K562 (cell line): Measurements from ENCODE around the gene SLC16A4. TPM values are rescaled to one million over a fixed set of nuclear protein-coding genes. Genes with fewer than 3 reads are reported as not detected.

ENCODE experiments used
- ATAC-seq: fragments of 200-7000 bp; cut with Tn5 transposase; 3 replicates; pipeline ENCODE4 v1.9.1; 2020; ENCODE audit warnings: moderate library complexity
- BruUV-seq: library from RNA; stranded (reverse); fragments of 400-500 nt; replicated peaks from 2 replicates; lab custom pipeline; 2021; lab: Mats Ljungman, UMichigan
- CTCF ChIA-PET: fragments of 300-600 bp; formaldehyde crosslinking; extraction: SDS; loops from one replicate; lab custom pipeline; 2021; ENCODE audit warnings: low intra/inter-chr PET ratio; lab: Yijun Ruan, JAX
- POLR2A ChIA-PET: fragments of 300-600, 350-650 bp; sonication (Branson Sonifier 250); formaldehyde crosslinking; extraction: SDS; loops from one replicate; lab custom pipeline; 2021; ENCODE audit warnings: antibody characterized with exemption, inconsistent platforms; lab: Yijun Ruan, JAX
- DNase-seq, 4 experiments: peaks; one replicate each; pipeline versions ENCODE4 v3.0.0 to v3.0.0-alpha.2; 2011 to 2018; ENCODE audit warnings: low spot score in 3 of 4, mixed read lengths in 3 of 4; ENCODE audit errors: extremely low read depth in 1 of 4
- FAIRE-seq: peaks from 2 replicates; lab custom pipeline; 2011; peaks lifted over from hg19 to GRCh38; lab: Jason Lieb, UNC
- H2AFZ ChIP-seq: 2 replicates; pipeline ENCODE4 v1.6.0; 2011; ENCODE audit warnings: low read depth, low read length, control low read depth, inconsistent platforms
- H3K27ac ChIP-seq: fragments of 200-600 bp; 3 replicates; pipeline ENCODE4 v1.8.0; 2011; ENCODE audit warnings: low read depth, mild to moderate bottlenecking, control low read depth, inconsistent platforms, low read length, moderate library complexity, mixed read lengths; ENCODE audit errors: extremely low read depth
- H3K27me3 ChIP-seq, 2 experiments: fragments of 300-600 bp in 1 of 2; 2 replicates in 1 of 2; 3 replicates in 1 of 2; pipeline versions ENCODE4 v1.6.0 to v1.8.0; 2011; ENCODE audit warnings: inconsistent platforms in 2 of 2, low read length in 2 of 2, mild to moderate bottlenecking in 1 of 2, mixed read lengths in 1 of 2, moderate library complexity in 1 of 2; ENCODE audit not compliant: control insufficient read depth in 2 of 2, insufficient read depth in 2 of 2
- H3K36me3 ChIP-seq: fragments of 300-600 bp; 3 replicates; pipeline ENCODE4 v1.8.0; 2011; ENCODE audit warnings: mild to moderate bottlenecking, low read length, inconsistent platforms; ENCODE audit not compliant: control insufficient read depth, insufficient read depth
- H3K4me1 ChIP-seq, 2 experiments: fragments of 200-600 bp in 1 of 2; replicated peaks in 1 of 2; 2 replicates in 1 of 2; 3 replicates in 1 of 2; pipeline versions ENCODE4 v1.5.1 to v1.8.0; 2011; ENCODE audit warnings: inconsistent platforms in 2 of 2, low read length in 2 of 2, mild to moderate bottlenecking in 1 of 2, mixed read lengths in 1 of 2, moderate library complexity in 1 of 2; ENCODE audit not compliant: control insufficient read depth in 2 of 2, insufficient read depth in 2 of 2
- H3K4me2 ChIP-seq: 2 replicates; pipeline ENCODE4 v1.6.1; 2011; ENCODE audit warnings: low read length, control low read depth, inconsistent platforms, mixed read lengths; ENCODE audit not compliant: insufficient read depth
- H3K4me3 ChIP-seq: fragments of 200-600 bp; sonication (generic), shearing (Covaris generic); 2 replicates; pipeline ENCODE4 v1.5.1; 2016; ENCODE audit warnings: control low read depth, inconsistent platforms
- H3K79me2 ChIP-seq: fragments of 200-600 bp; 3 replicates; pipeline ENCODE4 v1.8.0; 2011; ENCODE audit warnings: low read length, inconsistent platforms; ENCODE audit not compliant: control insufficient read depth, insufficient read depth
- H3K9ac ChIP-seq, 2 experiments: 2 replicates each; pipeline versions ENCODE4 v1.6.0 to v1.6.1; 2011; ENCODE audit warnings: low read depth in 2 of 2, low read length in 2 of 2, control low read depth in 1 of 2, inconsistent platforms in 1 of 2, mild to moderate bottlenecking in 1 of 2, mixed read lengths in 1 of 2; ENCODE audit not compliant: insufficient read depth in 1 of 2
- H3K9me1 ChIP-seq: one replicate; pipeline ENCODE4 v1.6.0; 2011; ENCODE audit warnings: inconsistent platforms, mild to moderate bottlenecking, low read length, moderate library complexity; ENCODE audit not compliant: control insufficient read depth, insufficient read depth
- H3K9me3 ChIP-seq: replicated peaks from 2 replicates; pipeline ENCODE4 v1.5.1; 2011; ENCODE audit warnings: low read depth, low read length, inconsistent platforms; ENCODE audit not compliant: control insufficient read depth, insufficient read depth
- H4K20me1 ChIP-seq: replicated peaks from 2 replicates; pipeline ENCODE4 v1.6.1; 2011; ENCODE audit warnings: low read length, inconsistent platforms, mixed read lengths; ENCODE audit not compliant: control insufficient read depth, insufficient read depth
- CTBP1 ChIP-seq: fragments of 450-650 bp; IDR thresholded peaks from 2 replicates; pipeline ENCODE4 v1.6.1; 2016; ENCODE audit warnings: borderline replicate concordance
- EP300 ChIP-seq: IDR thresholded peaks from 2 replicates; pipeline ENCODE4 v1.6.1; 2012; ENCODE audit warnings: low read length, improper control_type of control experiment
- FOXJ3 ChIP-seq: sonication (generic); formaldehyde crosslinking; IDR thresholded peaks from 2 replicates; pipeline ENCODE4 v1.4.0; 2020; ENCODE audit warnings: mild to moderate bottlenecking, missing genetic modification reagents
- HDAC1 ChIP-seq, 2 experiments: fragments of 450-650 bp; IDR thresholded peaks; 2 replicates each; pipeline ENCODE4 v1.6.1; 2016 to 2017; ENCODE audit warnings: inconsistent platforms in 1 of 2, mild to moderate bottlenecking in 1 of 2, moderate library complexity in 1 of 2
- JUN ChIP-seq, 2 experiments: sonication (generic) in 1 of 2; formaldehyde crosslinking in 1 of 2; IDR thresholded peaks; 2 replicates each; pipeline versions ENCODE4 v1.6.1 to v1.8.0; 2012 to 2022; ENCODE audit warnings: borderline replicate concordance in 2 of 2, mild to moderate bottlenecking in 2 of 2, improper control_type of control experiment in 1 of 2, low read depth in 1 of 2, low read length in 1 of 2, missing genetic modification reagents in 1 of 2
- MTA3 ChIP-seq: fragments of 450-650 bp; formaldehyde crosslinking; IDR thresholded peaks from 2 replicates; pipeline ENCODE4 v1.6.1; 2017; ENCODE audit warnings: mild to moderate bottlenecking, borderline replicate concordance
- MYC ChIP-seq, 2 experiments: fragments of 250-450 bp in 1 of 2; sonication (Bioruptor Pico) in 1 of 2; IDR thresholded peaks; 2 replicates each; pipeline versions ENCODE4 v1.5.1 to v1.6.1; 2012 to 2021; ENCODE audit warnings: low read depth in 2 of 2, borderline replicate concordance in 1 of 2, improper control_type of control experiment in 1 of 2, low read length in 1 of 2, mild to moderate bottlenecking in 1 of 2, moderate library complexity in 1 of 2
- POLR2A ChIP-seq: fragments of 450-650 bp; conservative IDR thresholded peaks from 2 replicates; pipeline ENCODE4 v1.6.1; 2016
- POLR2B ChIP-seq: fragments of 450-650 bp; IDR thresholded peaks from 2 replicates; pipeline ENCODE4 v1.6.1; 2018; ENCODE audit warnings: low read depth; ENCODE audit not compliant: partially characterized antibody
- RBFOX2 ChIP-seq: fragments of 200-400 bp; formaldehyde crosslinking; IDR thresholded peaks from 2 replicates; pipeline ENCODE4 v1.6.1; 2017; ENCODE audit warnings: low read depth, mild to moderate bottlenecking, low read length, moderate library complexity
- RFX1 ChIP-seq: fragments of 450-650 bp; IDR thresholded peaks from 2 replicates; pipeline ENCODE4 v1.6.1; 2016; ENCODE audit warnings: mild to moderate bottlenecking, moderate library complexity
- SUPT5H ChIP-seq: fragments of 450-650 bp; IDR thresholded peaks from 2 replicates; pipeline ENCODE4 v1.6.1; 2016
- WGBS: fragments of 100-300 bp; shearing (Covaris generic); methylation state at CpG from one replicate; pipeline ENCODE4 v1.1.6; 2016; ENCODE audit warnings: low coverage, mixed read lengths; ENCODE audit not compliant: insufficient coverage; ENCODE audit errors: missing lambda C conversion rate; 5-methylcytosine and 5-hydroxymethylcytosine counted together
- in situ Hi-C: fragments of 300-500 bp; cut with MboI; formaldehyde crosslinking; loops from 4 replicates; pipeline ENCODE4 v1.15.0; 2018; ENCODE audit warnings: inconsistent platforms, mixed read lengths
- intact Hi-C: fragments of 100-400 bp; cut with micrococcal nuclease; formaldehyde crosslinking; loops from 2 replicates; pipeline ENCODE4 v1.14.2; 2022
- polyA plus RNA-seq, 8 experiments: library from polyadenylated mRNA; depleted of rRNA in 4 of 8; stranded (reverse) in 5 of 8; unstranded in 3 of 8; fragments of >200 nt; fragmentation: Nextera tagmentation in 2 of 8; fragmentation: Illumina TruSeq in 1 of 8; extraction: Ambion mirVana in 2 of 8; extraction: Trizol in 1 of 8; gene quantifications; 2 replicates each; pipeline versions ENCODE4 v1.2.1 to v1.2.3, GENCODE V29; 2011 to 2014; ENCODE audit warnings: inconsistent platforms in 1 of 8, missing spikeins in 1 of 8
- total RNA-seq, 7 experiments: library from RNA; depleted of rRNA in 6 of 7; stranded (reverse); fragments of >200 nt in 6 of 7; fragmentation: Illumina TruSeq in 2 of 7; extraction: Trizol in 2 of 7; gene quantifications; 2 replicates each; pipeline versions ENCODE4 v1.2.1 to v1.2.3, GENCODE V29; 2011 to 2021; ENCODE audit warnings: low replicate concordance in 1 of 7

Gene SLC16A4
- total and polyA plus RNA-seq, 9 of the 15 experiments (the other 6 are each of a cell fraction or from before 2014, with no cell fraction given), result 0.04 to 0.31 (median 0.18) TPM; not detected in 1

GRCh38 chr1:110347182-110347893, 43.5 kb downstream of the SLC16A4 start:
- in situ Hi-C loops, result no loop called here
- ChIA-PET CTCF (no interaction called here), POLR2A (interaction anchor here (0.6 to 4.7 kb wide), 5 partner anchors 7 to 390 kb away, joined by 3 to 74 read pairs (median 3); partner anchors contain the start of gene RBM15)
- Histone ChIP-seq H3K4me1 (peaks cover 0 to 55% of the 10 kb centered on the region in 2 experiments; a peak in 4 of 5 replicates), H3K79me2 (peaks cover 100% of the 10 kb centered on the region), H3K27me3 (no peaks in the 10 kb centered on the region), H3K36me3 (peaks cover 98% of the 10 kb centered on the region), H3K9ac (peak overlapping the region in 1 of 2 experiments; percentile 11; a peak in 1 of 4 replicates), H2AFZ (no peak overlapping the region), H3K4me3 (no peak overlapping the region), H4K20me1 (peaks cover 77% of the 10 kb centered on the region), H3K27ac (peak overlapping the region; percentile 1; the same call in 1 of the 3 replicates), H3K9me3 (no peaks in the 10 kb centered on the region), H3K9me1 (peaks cover 4% of the 10 kb centered on the region), H3K4me2 (peak overlapping the region; percentile 63)
- DNase-seq, result peak in 1 of 4 experiments; percentile 13
- intact Hi-C loops, result no loop called here
- FAIRE-seq, result no peak
- TF ChIP-seq RFX1, result peak; percentile 81
- no peak for TF ChIP-seq CTBP1
- TF ChIP-seq JUN (IDR thresholded peaks at IDR 0.05; ENCODE audit: borderline replicate concordance, low read depth, low read length), result no peak
- 0 out of 2 replicates have a peak, but pooled peaks have one; percentile 28 for TF ChIP-seq JUN (CRISPR knock-in tag; IDR thresholded peaks at IDR 0.05; ENCODE audit: borderline replicate concordance)
- TF ChIP-seq HDAC1 (IDR thresholded peaks at IDR 0.05), result 0 out of 4 replicates have a peak, but pooled peaks of 1 of the 2 experiments have one; percentile 22
- peak; percentile 55; the same call in 1 of the 2 replicates for TF ChIP-seq POLR2A
- TF ChIP-seq RBFOX2, result 0 out of 2 replicates have a peak, but pooled peaks have one; percentile 5
- TF ChIP-seq EP300, result no peak
- no peak for TF ChIP-seq MYC (IDR thresholded peaks at IDR 0.05; ENCODE audit: low read depth, low read length)
- TF ChIP-seq MYC (CRISPR knock-in tag; IDR thresholded peaks at IDR 0.05; ENCODE audit: borderline replicate concordance, low read depth), result no peak
- peak; percentile 70 for TF ChIP-seq MTA3
- TF ChIP-seq SUPT5H, result peak; percentile 45; the same call in 1 of the 2 replicates
- peak; percentile 57; the same call in 1 of the 2 replicates for TF ChIP-seq FOXJ3 (CRISPR knock-in tag)
- peak; percentile 50 for TF ChIP-seq POLR2B
- WGBS, result 41% methylated on average over 14 of the region's 14 CpGs
- ATAC-seq, result peak; percentile 45
- BruUV-seq, result no TSS peak
